GM10248 (cell line): ENCODE results near the gene TUG1.

ENCODE experiments used
- CTCF ChIA-PET: fragments of 300-600 bp; sonication (Branson Sonifier 250); formaldehyde crosslinking; extraction: SDS; loops from one replicate; lab custom pipeline; 2021; ENCODE audit warnings: antibody characterized with exemption; lab: Yijun Ruan, JAX
- POLR2A ChIA-PET: fragments of 350-650 bp; sonication (Branson Sonifier 250); formaldehyde crosslinking; extraction: SDS; loops from one replicate; lab custom pipeline; 2020; ENCODE audit warnings: antibody characterized with exemption; lab: Yijun Ruan, JAX
- DNase-seq: peaks from one replicate; pipeline ENCODE4 v3.0.0; 2012; ENCODE audit errors: extremely low spot score
- CTCF ChIP-seq: IDR thresholded peaks from 2 replicates; pipeline ENCODE4 v1.5.1; 2012; ENCODE audit warnings: mild to moderate bottlenecking, low read depth; ENCODE audit errors: extremely low read depth, missing control alignments, control extremely low read depth

The TUG1 gene

GRCh38 chr22:30968924-30969531 lies at the start of gene TUG1:
Gene TUG1, plus strand, starts transcription at chr22:30969265.
- TF ChIP-seq CTCF = no peak
- POLR2A ChIA-PET = interaction anchor here (1.4 to 1.7 kb wide), 2 partner anchors 113 to 138 kb away, joined by 3 to 7 read pairs; partner anchors contain the start of genes SELENOM and SMTN
- DNase-seq = peak; percentile 99
- CTCF ChIA-PET = interaction anchor here (1.0 to 1.9 kb wide), 3 partner anchors 9 to 116 kb away, joined by 4 to 8 read pairs (median 5); no protein-coding TSS in a partner anchor

GRCh38 chr22:30919973-30920372 lies 49.1 kb upstream of the TUG1 start:
- CTCF ChIA-PET = interaction anchor here (0.6 to 7.5 kb wide), 29 partner anchors 8 to 485 kb away, joined by 3 to 52 read pairs (median 5); partner anchors contain the start of gene TUG1
- no peak for TF ChIP-seq CTCF
- DNase-seq = no peak
- POLR2A ChIA-PET = no interaction called here

GRCh38 chr22:30920407-30920806 lies 48.7 kb upstream of the TUG1 start:
- TF ChIP-seq CTCF = peak; percentile 87
- ChIA-PET CTCF (interaction anchor here (0.6 to 7.5 kb wide), 24 partner anchors 9 to 486 kb away, joined by 3 to 52 read pairs (median 5); partner anchors contain the start of gene TUG1), POLR2A (no interaction called here)
- DNase-seq = peak; percentile 84

- ChIA-PET CTCF (interaction anchor here (0.7 to 7.5 kb wide), 13 partner anchors 9 to 486 kb away, joined by 3 to 52 read pairs (median 9); no protein-coding TSS in a partner anchor), POLR2A (interaction anchor here (0.7 kb wide), 2 partner anchors 17 to 72 kb away, joined by 4 to 11 read pairs; no protein-coding TSS in a partner anchor)
- DNase-seq = no peak
- TF ChIP-seq CTCF = no peak
Observed at GRCh38 chr22:30921108-30921507, 48.0 kb upstream of the TUG1 start.

GRCh38 chr22:30922151-30922611 lies 46.9 kb upstream of the TUG1 start:
- peak; percentile 85 for DNase-seq
- ChIA-PET CTCF (interaction anchor here (0.7 to 7.5 kb wide), 8 partner anchors 9 to 351 kb away, joined by 3 to 52 read pairs (median 4); no protein-coding TSS in a partner anchor), POLR2A (interaction anchor here (0.6 to 0.8 kb wide), 3 partner anchors 18 to 188 kb away, joined by 3 to 11 read pairs (median 3); no protein-coding TSS in a partner anchor)
- no peak for TF ChIP-seq CTCF

- DNase-seq = no peak
- POLR2A ChIA-PET = no interaction called here
- no peak for TF ChIP-seq CTCF
- CTCF ChIA-PET = interaction anchor here (1.3 to 7.5 kb wide), 4 partner anchors 161 to 635 kb away, joined by 3 to 52 read pairs (median 4); no protein-coding TSS in a partner anchor
Observed at GRCh38 chr22:30923168-30923900, 45.7 kb upstream of the TUG1 start.
